ENCODE data around the gene TCP11L2. TPM values are rescaled to one million over a fixed set of nuclear protein-coding genes. Genes with fewer than 3 reads are reported as not detected.
"Not testable (repeated sequence)": the region's sequence is repeated elsewhere in the genome, so short reads cannot be mapped to it uniquely, and the experiment has no call there.

TCP11L2 gene
- polyA plus RNA-seq, 3 donors, result 14.9 to 29.6 (median 22.2) TPM

DNA sequence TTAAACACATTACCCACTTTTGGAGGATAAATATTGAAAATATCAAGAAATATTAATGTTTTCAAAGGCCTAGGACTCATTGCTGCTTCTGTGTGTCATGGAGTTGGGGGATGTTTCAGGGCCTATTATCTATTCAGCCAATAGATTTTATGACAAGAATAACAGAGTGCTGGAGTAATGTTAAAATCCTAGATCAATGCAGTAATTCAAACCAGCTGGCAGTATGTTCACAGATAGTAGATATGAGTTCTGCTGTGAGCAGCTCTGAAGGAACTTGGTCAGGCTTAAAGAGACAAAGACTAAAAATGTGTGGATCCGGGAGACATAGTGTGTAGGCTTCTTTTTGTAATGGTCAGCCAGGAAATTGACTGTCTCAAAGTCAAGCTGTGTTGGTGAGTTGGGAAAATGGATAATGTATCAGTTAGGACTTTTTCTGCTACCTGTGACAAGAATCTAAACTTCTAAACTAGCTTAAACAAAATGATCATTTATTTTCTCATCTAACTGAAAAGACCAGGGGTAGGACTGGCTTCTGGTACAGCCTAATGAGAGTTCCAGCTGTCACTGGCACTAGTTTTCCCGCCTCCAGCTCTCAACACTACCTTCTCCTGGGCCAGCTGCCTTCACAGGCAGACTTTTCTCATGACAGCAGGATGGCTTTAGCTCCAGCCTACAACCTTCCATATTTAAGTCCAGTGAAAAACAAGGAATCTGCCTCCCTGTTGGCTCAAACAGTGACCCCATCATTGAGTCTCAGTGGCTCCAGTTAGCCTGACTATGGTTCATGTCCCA is 38.7 kb downstream of the TCP11L2 start:
- DNase-seq, result no peak

DNA sequence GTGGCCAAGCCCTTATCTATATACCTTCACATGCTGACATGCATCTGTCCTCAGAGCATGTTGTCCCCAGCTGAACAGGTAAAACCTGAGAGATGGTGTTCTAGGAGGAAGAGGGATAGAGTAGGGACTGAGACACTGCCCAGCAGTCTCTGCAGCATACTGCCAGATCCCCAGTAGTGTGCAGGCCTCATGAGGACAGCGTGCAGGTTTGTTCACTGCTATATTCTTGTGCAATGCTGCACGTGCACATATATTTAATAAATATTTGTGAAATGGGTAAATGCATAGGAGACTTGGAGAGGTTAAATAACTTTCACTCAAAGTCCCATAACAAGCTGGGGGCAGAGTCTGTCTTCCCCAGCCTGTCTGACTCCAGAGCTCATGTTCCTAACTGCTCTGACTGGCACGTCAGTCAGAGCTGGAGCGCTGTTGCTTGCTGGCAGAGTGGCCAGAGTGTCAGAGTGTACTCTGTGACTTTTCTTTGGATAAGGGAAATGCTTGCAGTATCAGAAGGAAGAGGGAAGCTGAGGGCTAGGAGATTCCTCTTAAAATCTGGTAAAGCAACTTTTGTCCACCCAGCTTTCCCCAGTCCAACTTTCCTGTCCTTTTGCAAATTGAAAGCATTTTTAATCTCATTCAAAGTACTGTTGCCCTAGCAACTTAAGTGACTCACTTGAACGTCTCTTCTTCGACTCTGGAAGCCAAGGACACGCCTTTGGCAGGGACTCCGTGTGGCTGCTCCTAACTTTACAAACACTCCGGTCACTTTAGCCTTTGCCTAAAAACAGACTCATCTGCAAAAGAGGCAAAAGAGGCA is 40.1 kb downstream of the TCP11L2 start:
- DNase-seq, result no peak

DNA sequence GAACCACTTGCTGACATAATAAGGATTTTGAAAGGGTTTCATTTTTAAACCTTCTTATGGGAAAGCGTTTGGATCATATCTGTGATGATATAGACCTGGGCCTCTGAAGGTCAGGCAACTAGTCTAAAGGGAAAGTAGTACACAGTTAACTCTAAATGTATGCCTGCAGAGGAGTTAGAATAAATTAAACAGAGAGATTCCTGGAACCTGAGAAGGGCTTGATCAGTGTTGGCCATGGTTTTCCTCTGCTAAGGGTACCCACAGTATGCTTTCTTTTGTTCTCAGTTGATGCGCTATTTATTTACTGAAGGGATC is 40.6 kb downstream of the TCP11L2 start:
- no peak for DNase-seq

DNA sequence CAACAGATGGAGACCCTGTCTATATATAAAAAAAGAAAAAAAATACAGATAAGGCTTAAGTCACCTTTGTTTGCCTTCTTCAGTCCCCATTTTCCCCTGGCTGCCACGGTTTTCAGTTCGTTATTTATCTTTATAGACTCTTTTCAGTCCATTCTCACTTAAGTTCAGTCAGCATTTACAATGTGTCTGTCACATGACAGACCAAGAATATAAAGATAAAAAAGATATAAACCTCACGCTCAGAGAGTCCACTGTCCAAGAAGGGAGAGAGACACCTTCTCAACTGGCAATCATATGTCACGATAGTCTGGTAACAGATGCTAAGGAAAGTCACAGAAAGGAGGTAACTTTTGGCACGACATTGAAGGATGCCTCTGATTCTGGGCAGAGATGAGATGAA is 41.6 kb downstream of the TCP11L2 start:
- DNase-seq, result no peak

DNA sequence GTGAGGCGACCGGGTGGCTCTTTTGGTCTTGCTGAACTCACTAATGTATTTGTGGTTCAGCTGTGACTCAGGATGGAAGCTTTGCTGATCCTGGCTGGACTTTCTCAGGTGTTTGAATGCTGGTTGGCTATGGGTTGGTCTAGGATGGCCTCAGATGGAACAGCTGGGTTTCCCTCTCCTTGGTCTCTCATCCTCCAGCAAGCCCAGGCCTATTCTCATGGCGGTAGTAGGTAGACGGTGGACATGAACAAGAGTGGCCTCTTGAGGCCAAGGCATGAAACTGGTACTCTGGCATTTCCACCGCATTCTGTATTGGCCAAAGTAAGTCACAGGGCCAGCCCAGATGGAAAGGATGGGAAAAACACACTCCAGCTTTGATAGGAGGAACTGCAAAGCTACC is 43.2 kb downstream of the TCP11L2 start:
- DNase-seq, result peak; percentile 53

DNA sequence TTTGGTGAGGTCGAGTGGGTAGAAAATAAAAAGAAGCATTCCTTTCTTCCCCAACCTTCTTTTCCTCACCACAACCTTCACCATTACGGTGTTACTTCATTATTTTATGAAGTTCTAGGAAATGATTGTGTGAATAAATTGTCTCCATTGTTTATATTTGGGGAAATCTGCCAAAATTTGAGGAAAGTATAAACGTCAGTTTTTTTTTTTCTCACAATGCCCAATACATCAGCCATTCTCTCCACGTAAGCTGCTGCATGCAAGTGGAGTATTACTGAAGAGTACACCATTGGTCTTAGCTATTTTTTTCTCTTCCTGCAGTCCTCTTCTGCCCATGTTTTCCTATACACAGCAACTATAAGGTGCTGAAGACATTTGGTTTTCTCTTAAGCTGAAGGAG is 45.9 kb downstream of the TCP11L2 start:
- DNase-seq, result no peak

DNA sequence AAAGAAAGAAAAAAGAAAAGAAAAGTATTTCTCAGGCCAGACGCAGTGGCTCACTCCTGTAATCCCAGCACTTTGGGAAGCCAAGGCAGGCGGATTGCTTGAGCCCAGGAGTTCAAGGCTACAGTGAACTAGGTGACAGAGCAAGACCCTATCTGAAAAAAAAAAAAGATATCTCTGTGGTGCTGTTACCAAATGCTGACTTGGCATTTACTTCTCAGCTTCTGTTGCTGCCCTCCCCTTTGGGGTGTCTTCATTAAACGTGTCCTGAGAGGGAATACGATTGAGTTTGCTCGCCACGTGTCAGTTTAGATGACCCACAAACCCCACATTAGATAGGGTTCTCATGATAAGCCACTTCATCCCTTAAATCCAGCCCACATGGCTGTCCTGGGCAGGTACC is 50.6 kb downstream of the TCP11L2 start:
- no peak for DNase-seq

DNA sequence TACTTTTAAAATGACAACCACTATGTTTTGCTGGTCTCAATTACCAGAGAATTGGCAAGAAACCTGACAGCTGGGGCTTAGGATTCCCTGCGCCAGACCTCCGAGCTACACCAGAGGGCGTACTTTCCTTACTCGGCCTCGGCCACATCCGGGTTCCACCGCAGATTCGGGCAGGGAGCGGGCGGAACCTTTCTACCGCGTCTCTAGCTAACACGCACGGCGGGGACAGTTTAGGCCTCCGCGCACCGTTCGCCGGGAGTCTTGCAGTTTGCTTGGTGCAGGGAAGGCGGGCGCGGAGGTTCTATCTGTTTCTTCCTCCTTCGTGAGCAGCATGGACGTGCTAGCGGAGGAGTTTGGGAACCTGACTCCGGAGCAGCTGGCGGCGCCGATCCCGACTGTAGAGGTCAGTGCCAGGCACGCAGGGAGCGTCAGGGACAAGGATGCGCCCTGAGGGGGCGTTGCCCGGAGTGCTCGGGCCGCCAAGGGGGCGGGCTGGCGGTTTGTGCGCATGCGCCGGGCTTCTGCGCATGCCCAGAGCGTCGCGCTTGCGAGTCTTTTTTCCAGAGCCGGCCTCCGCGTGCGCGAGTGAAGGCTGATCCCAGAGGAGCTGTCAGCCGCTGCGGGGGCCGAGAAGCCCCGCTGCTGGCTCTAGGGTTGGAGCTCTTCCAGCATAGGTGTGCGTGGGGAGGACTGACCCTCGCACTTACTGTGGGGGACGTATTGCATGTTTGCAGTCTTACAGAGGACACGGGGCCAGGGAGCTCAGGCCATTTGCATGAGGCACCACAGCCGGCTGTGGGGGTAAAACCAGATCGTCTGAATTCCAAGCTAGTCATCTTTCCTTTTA is 55.2 kb downstream of the TCP11L2 start, which contains the start of gene POLR3B:
Gene POLR3B, plus strand, starts transcription at position 200 of the 847 bp plus-strand sequence. Its CDS starts 132 bp downstream, at position 332.
- DNase-seq, result peak; percentile 96

DNA sequence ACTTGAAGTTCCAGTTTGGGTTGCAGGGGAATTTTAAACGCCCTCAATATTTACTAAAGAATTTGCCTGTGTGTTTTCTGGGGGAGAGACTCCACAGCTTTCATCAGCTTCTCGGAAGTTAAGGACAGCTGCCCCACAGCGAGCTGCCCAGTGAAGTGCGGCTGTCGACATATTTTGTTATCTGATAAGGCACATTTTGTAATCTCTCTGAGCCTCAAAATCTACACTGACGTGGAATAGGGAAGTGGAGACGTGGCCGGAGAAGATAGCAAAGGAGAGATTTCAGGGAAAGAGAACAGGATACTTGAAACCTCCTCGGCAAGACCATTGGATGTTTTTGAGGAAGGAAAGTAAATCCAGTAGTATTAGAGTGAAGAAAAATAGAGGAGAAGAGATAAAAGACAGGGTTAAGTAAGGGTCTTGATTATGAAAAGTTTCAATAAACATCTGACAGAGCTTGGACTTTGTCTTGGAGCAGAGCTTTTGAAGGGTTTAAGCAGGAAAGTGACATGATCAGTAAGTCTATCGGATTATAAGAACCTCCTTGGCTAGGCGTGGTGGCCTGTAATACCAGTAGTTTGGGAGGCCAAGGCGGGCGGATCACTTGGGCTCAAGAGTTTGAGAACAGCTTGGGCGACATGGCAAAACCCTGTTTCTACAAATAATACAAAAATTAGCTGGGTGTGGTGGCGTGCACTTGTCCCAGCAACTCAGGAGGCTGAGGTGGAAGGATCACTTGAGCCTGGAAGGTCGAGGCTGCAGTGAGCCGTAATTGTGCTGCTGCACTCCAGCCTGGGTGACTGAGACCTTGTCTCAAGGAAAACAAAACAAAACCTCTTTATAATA is 56.1 kb downstream of the TCP11L2 start:
- no peak for DNase-seq

DNA sequence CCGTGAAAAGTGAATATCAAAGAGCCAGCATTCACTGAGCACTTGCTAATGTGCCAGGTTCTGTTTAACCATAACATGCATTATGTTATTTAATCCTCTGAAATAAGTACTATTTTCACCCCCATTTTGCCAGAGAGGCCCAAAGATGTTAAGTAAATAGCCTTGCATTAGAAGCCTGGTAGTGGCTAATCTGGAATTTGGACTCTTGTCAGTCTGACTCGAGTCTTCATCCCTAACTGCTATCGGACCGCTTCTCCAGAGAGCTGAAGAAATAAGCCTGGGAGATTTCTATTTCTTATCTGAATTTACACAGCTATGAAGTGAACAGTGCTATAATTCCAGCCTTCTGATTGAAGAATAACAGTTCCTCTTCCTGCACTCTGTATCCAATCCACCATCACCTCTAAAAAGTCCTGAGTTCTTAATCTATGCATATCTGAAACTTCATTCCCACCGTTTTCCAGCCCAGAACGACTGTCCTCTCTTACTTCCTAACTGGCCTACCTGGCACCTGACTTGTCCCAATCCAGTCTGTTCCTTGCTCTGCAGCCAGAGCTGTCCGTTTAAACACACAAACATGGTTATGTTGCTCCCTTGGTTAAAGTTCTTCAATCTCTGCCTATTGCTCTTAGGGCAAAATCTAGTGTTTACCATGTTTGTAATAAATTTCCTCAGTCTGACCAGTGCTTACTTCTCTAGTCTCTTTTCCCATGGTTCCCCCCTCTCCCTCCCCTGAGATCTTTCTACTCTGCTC is 57.3 kb downstream of the TCP11L2 start:
- DNase-seq, result no peak

DNA sequence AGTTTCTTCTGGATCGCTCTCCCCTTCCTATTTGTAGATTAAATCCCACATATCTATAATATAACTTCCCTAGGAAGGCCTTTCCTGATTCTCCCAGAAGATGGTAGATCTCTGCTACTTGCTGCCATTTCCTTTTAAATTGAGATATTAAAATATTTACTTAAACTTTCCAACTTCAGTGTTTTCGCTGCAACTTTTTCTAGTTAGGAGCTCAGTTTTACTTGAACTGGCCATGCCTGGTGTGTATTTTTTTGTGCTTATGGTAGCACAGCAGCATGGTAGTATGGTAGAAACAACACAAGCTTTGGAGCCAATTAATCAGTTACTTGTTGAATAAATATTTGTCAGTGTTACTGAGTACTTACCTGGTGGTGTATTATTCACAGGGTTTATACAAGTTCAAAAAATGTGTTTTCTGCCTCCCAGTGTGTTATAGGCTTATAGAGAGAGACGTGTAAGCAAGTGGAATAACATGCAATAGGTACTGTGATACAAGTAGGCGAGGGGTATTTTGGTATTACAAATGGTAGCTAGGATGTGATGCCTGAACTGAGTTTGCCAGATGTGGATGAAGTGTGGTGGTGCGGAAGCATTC is 58.0 kb downstream of the TCP11L2 start:
- DNase-seq, result no peak

DNA sequence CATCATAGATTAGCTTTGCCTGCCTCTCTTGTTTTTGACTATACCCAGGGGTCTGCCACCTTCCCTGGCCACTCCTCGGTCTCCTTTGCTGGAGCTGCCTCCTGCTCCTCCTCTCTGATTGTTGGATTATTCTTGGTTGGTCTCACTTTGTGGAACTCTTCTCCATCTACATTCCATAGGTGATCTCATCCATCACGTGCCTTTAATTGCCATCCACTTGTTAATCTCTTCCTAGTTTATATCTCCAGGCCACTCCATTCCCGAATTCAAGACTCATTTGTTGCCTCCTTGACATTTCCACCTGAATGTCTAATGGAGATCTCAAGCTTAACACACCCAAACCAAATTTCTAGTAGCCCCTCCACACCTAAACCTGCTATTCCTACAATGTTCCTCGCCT is 60.4 kb downstream of the TCP11L2 start:
- DNase-seq, result no peak

DNA sequence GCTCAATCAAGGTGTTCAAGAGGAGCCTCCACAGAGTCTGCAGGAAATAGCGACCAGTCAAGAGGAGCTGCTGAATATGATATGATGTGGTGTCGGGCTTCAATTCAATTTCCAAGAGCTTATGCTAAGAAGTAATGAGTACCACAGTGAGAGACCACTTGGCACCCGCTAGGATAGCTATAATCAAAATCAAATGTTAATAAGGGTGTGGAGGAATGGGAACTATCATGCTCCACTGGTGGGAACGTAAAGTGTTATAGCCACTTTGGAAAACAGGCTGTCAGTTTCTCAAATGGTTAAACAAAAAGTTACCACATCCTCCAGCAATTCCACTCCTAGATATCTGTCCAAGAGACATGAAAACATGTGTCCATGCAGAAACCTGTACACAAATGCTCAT is 61.7 kb downstream of the TCP11L2 start:
- DNase-seq, result no peak

DNA sequence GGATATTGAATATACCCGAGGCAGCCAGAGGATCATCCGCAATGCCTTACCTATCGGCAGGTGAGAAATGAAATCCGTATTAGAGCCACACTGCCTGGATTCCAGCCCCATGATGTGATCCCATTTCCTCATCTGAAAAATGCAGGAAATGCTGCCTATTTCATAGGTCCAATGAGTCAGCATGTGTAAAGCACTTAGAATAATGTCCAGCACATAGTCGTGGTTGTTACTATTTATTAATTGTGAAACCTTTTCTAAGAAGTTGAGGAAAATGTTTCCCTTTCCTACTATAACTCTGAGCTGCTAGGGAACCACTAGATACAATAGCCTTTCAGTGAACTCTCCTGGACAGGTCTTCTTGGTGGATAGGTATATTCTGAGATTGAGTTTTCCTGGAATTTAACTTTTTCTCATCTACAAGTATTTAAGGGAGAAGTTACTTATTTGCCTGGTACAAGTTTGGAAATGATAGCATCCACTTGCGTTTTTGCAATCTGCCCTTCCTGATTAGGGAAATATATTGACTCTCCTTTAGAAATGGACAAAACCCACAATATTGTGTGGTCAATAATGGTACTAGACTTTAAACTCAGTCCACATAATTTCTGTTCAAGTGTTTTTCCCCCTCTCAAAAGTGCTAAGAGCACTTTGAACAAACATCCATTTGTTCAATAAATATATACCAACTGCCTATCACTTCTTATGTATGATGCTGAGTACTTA is 67.3 kb downstream of the TCP11L2 start:
- no peak for DNase-seq

DNA sequence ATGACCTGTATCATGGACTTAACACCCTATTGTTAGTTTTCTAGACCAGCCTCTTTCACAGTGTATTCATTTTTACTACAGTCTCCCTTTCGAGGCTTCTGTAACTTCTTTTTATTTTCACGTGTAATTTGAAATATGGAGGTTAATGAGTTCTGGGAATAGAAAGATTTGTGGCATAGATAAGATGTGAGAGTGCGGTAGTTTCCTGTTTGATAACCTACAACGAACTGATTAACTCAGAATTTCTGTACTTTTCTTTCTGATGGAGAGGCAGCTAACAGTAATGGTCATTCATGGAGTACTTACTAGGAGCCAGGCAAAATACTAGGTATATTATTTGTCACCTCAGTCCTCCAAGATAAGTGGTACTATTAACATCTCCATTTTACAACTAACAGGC is 76.3 kb downstream of the TCP11L2 start:
- DNase-seq, result no peak

DNA sequence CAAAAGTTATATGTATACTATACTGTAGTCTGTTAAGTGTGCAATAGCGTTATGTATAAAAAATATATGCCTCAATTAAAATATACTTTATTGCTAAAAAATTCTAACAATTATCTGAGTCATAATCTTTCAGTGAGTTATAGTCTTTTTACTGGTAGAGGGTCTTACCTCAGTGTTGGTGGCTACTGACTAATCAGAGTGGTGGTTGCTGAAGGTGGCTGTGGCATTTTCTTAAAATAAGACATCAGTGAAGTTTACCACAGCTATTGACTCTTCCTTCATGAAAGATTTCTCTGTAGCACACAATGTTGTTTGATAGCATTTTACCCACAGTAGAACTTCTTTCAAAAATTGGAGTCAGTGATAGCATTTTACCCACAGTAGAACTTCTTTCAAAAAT is 78.4 kb downstream of the TCP11L2 start:
- DNase-seq, result no peak

DNA sequence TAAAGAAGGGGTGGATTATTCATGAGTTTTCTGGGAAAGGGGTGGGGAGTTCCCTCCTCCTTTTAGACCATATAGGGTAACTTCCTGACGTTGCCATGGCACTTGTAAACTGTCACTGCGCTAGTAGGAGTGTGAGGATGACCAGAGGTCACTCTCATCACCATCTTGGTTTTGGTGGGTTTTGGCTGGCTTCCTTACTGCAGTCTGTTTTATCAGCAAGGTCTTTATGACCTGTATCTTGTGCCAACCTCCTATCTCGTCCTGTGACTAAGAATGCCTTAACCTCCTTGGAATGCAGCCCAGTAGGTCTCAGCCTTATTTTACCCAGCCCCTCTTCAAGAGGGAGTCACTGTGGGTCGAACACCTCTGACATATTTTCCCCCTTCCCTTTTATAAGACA is 79.3 kb downstream of the TCP11L2 start:
- not testable (repeated sequence) for DNase-seq

DNA sequence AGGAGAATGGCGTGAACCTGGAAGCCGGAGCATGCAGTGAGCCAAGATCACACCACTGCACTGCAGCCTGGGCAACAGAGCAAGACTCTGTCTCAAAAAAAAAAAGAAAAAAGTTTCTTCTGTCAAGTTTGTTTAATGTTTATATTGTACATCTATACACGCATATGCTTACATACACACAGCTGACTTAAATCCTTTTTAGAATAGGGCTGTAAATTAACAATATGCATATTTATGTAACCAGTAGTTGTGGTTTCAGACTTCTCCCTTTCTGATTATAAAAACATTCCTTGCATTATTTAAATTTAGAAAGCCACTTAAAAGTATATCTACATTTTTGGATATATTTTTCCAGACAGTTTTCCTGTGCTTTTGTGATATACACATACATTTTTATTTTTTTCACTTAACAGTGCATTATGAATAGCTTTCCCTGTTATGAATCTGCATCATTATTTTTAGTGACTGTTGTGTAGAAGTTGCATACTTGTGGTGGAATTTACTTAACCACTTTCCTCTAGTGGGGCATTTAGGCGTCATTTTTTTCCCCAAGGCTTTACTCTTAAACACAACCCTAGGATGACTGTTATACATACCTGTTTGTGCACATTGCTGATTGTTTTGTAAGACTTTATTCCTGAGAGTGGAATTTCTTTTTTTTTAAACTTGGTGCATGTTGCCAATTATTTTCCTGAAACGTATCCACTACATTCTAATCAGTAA is 84.4 kb downstream of the TCP11L2 start:
- peak; percentile 42 for DNase-seq

DNA sequence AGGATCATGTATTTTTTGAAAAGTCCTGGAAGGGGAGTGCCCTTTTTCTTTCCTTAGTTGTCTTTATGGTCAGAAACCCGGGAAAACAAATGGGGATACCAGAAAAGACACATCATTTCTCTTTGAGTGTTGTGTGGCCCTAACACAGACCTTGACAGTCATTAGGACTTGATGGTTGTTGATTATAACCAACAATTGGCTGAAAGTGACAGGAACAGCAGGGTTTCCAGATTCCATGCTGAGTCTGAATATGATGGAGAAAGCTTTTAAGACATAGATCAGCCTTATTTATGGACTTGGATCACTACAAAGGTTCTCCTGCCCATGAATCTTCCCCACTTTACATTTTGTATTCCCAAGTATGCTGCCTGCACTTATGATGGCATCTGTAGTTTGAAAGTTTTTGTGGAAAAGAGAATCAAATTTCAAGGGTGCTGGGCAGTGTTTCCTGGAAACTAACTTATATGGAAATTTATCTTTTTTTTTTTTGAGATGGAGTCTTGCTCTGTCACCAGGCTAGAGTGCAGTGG is 85.4 kb downstream of the TCP11L2 start:
- DNase-seq, result no peak
